GM18858 (cell line): ENCODE results near the gene GDPD3.

Experiments used
- ATAC-seq: cut with Tn5 transposase; IDR thresholded peaks from one replicate; pipeline ENCODE4 v1.9.1; 2021; ENCODE audit not compliant: unreplicated experiment

Gene GDPD3

DNA sequence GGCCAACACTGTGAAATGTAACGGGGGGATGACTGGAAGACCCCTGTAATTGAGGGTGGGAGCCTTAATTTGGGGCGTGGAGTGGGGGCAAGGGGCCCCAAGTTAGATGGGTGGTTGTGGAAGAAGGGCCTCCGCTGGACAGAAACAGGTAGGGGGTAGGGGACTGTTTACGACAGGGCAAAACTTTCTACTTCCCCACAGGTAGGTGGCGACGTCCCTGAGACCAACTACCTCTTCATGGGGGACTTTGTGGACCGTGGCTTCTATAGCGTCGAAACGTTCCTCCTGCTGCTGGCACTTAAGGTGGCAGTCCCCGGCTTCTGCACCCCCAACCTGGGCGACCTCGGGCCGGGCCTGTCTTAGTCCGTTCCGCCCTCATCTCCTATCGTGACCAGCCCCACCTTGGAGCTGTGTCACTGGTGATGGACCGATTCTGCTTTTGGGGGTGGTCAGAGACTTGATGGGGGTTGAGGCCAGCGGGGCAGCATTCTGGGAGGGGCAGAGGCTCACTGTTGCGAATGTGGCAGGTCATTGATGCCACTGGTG is 30.7 kb downstream of the GDPD3 start:
- ATAC-seq = no peak

DNA sequence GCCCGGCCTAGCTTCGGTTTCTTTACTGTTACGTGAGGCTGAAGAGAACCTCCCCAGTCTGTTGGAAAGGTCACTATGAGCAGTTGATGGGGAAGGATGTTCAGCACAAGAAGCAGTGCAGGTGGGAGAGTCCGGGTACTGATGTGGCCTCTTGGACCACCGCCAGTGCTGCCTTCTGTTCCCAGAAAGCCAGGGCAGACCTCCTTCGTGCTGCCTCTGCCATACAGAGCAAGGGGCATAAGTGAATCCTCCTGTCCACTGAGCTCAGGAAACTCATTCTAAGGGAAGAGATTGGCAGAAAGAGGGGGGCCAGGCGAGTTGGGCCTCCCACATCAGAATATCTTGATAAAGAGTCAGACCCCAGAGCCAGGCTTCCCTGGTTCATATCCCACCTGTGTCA is 33.9 kb downstream of the GDPD3 start:
- no peak for ATAC-seq

DNA sequence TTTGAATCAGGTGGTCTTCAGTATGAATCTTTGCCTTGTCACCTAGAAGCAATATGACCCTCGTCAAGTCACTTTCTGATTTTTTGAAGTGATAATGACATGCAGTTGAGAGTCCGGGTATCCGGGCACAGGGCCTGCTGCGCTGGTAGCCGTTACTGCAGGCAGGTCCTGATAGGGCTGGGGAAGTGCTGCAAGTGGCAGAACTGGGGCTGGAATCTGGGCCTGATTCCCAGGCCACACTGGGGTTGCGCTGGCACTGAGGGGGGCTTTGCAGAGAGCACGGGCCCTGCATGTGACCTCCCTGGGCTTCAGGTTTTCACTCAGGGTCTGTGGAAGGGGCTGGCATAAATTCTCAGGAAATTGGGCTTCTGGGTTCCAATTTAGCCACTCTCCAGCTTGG is 34.6 kb downstream of the GDPD3 start:
- ATAC-seq = no peak

DNA sequence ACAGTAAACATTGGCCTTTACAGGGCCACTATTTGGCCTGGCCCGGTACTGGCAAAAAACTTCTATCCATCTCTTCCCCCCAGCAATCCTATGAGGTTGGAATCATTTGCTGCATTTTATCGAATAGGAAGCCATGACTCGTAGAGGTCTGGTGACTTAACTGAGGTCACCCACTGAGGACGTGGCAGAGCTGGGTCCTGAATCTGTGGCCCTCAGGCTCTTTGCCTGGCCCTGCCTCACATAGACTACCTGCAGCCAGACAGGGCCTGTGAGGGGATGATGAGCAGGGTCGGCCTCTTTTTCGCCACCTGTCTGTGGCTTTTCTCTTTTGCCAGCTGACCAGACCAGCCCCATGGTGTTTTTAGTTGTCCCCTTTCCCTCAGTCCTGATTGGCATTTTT is 35.7 kb downstream of the GDPD3 start:
- no peak for ATAC-seq

DNA sequence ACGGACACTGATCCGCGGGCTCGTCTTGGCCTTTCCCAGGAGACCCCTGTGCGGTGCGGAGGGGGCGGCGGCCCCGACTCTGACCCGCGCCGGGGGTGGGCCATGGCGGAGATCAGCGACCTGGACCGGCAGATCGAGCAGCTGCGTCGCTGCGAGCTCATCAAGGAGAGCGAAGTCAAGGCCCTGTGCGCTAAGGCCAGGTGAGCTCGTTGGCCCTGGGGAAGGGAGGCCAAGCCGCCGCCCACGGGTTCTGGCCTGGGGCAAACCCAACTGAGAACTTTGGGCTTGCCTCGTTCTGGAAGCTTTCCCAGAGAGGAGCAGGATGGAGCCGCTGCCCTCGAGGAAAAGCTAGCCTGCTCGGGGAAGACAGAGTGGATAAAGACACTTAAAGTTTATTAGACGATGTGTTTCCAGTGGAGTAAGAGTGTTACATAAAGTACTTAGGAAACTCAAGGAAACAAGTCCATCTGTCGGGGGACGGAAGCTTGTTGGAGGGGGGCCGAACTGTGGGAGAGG is 37.0 kb downstream of the GDPD3 start:
- ATAC-seq = no peak

DNA sequence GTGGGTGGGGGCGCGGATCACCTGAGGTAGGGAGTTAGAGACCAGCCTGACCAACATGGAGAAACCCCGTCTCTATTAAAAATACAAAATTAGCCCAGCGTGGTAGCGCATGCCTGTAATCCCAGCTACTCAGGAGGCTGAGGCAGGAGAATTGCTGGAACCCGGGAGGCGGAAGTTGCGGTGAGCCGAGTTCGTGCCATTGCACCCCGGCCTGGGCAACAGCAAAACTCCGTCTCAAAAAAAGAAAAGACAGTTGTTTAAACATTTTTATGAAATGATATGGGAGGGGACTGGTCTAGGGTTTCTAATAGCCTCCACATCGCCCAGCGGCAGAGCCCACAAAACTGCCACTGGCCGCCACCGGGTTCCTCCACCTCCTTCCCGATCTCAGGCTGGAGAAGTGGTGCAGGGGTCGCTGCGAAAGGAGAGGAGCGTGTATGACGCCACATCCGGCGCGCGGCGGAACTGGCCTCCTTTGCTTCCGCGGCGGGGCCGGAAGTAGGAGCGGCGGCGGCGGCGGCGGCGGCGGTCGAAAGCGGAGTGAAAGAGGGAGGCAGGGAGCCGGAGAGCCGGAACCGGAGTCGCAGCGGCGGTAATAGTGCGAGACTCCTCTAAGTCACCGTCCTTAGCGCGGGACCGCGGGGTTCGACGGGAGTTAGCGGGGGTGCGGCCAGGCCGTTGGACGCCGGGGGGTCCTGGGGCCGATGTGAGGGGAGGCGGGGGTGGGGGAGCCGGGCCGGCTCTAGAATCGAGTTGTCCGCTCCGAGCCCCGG is 37.6 kb downstream of the GDPD3 start, which contains the start of gene PPP4C:
Gene PPP4C, plus strand, starts transcription at position 492 of the 773 bp plus-strand sequence. CDS start 384 bp downstream, outside the sequence.
- ATAC-seq = no peak

DNA sequence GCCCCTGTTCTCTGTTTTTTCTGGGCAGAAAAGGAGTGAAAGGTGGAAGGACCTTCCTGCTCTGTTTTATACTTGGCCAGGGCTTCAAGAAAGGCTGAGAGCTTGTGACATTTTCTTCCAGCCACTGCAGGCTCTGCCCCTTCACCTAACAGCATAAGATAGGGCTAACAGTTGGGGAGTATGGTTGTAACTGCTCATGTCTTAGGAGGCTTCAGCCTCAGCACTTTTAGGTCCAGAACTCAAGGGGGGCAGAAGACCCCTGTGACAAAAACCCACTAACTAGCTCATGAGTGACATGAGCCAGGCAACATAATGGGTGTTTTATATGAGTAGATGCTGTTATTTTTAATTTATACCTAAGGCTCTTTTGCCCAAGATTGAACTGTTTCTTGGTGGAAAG is 42.8 kb downstream of the GDPD3 start:
- no peak for ATAC-seq

DNA sequence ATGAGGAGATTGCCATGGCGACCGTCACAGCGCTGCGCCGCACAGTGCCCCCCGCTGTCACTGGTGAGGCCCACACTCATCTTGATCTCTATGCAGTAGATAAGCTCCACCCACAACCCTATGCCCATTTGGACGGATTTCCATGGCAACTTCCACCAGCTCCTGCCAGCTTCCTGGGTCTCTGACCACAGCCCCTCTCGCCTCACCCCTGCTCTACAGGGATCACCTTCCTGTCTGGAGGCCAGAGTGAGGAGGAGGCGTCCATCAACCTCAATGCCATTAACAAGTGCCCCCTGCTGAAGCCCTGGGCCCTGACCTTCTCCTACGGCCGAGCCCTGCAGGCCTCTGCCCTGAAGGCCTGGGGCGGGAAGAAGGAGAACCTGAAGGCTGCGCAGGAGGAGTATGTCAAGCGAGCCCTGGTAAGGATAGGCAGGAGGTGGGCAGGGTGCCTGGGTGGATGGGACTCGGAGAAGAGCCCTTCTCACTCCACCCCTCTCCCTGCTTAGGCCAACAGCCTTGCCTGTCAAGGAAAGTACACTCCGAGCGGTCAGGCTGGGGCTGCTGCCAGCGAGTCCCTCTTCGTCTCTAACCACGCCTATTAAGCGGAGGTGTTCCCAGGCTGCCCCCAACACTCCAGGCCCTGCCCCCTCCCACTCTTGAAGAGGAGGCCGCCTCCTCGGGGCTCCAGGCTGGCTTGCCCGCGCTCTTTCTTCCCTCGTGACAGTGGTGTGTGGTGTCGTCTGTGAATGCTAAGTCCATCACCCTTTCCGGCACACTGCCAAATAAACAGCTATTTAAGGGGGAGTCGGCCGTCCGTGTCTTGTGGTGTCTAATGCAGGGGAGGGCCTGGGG is 43.5 kb downstream of the GDPD3 start:
- no peak for ATAC-seq

DNA sequence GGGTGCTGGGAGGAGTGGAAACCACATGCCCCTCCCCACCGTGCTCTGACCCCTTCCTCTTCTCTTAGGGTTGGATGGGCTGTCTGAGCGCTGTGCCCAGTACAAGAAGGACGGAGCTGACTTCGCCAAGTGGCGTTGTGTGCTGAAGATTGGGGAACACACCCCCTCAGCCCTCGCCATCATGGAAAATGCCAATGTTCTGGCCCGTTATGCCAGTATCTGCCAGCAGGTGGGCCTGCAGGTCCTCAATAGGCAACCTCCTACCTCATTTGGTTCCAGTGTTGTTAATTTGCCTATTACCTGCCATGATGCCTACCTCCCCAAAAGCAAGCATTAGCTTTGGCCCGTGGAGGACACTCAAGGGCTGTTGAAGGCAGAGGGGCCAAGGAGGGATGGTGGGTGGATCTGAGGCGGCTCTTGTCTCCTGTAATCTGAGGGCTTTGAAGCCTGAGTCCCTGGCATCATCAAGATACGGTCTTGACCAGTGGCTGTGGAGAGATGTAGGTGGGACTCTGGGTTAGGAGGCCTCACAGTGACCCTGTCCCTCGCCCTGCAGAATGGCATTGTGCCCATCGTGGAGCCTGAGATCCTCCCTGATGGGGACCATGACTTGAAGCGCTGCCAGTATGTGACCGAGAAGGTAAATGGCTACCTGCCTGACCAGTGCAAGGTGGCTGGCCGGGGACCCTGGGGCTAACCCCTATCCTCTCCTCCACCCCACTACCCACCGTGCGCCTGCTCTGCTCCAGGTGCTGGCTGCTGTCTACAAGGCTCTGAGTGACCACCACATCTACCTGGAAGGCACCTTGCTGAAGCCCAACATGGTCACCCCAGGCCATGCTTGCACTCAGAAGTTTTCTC is 44.4 kb downstream of the GDPD3 start:
- no peak for ATAC-seq

DNA sequence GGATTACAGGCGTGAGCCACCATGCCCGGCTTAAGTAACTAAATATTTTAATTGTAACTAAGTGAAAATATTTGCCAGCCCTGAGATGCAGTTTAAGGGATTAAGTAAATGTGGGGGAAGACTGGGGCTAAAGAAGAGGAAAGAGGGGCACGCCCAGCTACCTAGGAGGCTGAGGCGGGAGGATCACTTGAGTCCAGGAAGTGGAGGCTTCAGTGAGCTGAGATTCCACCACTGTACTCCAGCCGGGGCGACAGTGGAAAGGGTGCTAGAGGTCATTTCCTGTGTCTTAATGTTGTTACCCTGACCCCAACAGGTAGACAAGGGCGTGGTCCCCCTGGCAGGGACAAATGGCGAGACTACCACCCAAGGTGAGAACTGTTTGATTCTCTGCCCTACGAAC is 45.0 kb downstream of the GDPD3 start:
- ATAC-seq = no peak

DNA sequence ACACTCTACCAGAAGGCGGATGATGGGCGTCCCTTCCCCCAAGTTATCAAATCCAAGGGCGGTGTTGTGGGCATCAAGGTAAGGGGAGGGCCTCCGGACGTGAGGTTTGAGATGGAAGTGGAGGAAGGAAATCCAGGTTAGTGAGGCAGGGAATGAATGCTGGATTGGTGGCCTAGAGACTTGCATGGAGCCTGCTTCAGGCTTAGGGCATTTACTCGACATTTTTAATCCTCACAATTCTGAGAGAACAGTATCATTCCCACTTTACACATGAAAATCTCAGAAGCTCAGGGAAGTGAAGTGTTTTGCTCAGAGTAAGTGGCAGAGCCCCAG is 45.8 kb downstream of the GDPD3 start:
- ATAC-seq = no peak

DNA sequence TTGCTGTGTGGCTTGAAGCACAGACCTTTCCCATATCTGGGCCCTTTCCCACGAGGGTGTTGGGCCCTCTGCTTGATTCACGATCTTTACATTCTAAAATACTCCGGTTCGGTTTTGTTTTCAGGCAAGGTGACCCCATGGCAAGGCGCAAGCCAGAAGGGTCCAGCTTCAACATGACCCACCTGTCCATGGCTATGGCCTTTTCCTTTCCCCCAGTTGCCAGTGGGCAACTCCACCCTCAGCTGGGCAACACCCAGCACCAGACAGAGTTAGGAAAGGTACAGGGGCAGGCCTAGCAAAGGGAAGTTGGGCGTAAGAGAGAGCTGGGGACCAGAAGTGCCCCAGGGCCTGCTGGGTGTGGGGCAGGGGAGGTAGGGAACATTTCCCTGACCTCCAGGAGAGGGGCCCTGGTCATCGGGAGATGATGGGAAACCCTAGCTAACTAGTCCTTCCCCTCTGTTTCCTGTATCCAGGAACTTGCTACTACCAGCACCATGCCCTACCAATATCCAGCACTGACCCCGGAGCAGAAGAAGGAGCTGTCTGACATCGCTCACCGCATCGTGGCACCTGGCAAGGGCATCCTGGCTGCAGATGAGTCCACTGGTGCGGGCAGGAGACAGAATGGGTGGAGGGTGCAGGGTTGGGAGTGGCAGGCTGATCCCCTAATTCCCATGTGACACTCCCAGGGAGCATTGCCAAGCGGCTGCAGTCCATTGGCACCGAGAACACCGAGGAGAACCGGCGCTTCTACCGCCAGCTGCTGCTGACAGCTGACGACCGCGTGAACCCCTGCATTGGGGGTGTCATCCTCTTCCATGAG is 46.4 kb downstream of the GDPD3 start:
- ATAC-seq = no peak

DNA sequence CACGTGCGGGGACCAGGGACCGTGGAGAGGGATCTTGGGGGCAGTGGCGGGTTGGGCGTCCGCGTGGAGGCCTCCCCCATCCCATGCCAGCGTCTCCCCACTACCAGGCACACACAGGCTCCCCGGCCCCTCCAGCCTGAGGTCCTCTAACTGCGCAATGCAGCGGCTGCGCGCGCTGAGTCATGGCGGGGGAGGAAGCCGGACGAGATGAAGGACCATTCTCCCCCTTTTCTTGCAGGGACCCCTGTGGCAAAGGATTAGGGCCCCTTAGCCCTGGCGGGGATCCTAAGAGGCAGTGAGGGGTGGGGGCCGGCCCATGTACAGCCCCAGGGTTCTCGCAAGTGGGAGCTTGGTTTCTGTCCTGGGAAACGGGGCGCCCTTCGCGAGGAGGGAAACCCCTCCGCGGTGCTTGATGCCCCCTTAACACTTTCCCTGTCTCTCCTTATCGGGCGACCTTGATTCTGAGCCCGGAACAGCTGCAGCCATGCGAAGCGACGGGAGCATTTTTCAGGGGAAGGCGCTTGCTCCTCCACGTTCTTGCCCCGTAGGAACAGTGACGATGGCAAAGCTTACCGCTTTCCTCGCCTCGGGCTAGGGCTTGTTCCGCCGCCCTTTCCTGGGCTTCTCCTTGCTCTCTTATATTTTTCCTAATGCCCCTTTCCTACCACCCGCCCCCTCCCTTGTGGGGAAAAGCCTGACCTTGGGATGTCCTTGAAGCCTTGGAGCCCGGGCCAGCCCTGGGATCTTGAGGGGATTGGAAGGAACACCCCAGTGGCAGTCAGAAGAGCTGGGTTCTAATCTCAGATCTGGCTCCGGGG is 47.2 kb downstream of the GDPD3 start:
- ATAC-seq = no peak

DNA sequence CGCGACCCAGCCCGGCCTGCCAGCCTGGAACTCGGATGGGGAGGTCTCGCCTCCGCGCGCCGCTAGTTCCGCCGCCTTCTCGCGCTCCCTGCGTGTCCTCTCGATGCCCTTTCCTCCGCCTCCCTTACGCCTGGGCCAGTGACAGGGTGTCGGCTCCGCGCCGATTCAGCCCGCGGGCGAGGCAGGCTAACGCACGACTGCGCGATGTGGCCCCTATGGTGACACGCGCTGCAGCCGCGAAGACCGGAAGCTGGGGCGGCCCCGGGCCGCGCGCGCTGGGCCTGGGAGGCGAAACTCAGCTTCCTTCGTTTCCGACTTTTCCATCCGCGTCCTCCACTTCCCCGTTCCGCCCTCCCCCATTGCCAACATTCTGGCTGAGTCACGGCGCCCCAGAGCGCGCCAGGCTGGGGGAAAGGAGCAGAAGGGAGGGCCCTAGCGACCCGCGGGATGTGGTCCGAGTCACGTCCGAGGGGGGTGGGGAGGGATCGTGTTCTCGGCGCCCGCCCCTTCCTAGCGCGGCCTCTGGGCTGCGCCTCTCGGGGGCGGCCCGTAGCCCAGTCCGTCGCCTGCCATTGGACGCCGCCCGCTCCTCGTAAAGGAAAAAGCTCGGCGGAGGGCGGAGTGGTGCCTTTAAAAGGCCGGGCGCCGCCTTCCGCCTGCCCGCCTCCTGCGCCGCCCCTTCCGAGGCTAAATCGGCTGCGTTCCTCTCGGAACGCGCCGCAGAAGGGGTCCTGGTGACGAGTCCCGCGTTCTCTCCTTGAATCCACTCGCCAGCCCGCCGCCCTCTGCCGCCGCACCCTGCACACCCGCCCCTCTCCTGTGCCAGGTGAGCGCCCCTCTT is 48.0 kb downstream of the GDPD3 start, which contains the start of gene ALDOA:
Gene ALDOA, plus strand, starts transcription at position 659 of the 841 bp plus-strand sequence. CDS start 1,138 bp downstream, outside the sequence.
- peak; percentile 53 for ATAC-seq

DNA sequence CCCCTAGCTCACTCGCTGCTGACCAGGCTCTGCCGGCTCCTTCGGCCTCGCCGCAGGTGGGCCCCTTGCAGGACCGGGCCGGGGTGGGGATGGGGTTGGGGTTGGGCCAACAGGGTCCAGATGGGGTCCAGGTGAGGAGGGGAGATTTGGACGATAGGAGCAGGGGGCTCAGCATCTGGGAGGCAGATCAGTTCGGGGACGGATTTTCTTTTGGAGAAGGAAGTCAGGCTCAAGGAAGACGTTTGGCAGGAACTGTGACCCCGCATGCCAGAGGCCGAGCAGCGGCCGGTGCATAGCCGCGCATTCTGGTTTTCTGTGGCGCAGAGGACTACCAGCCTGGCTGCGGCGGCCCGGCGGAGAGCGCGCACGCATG is 48.6 kb downstream of the GDPD3 start:
- no peak for ATAC-seq

DNA sequence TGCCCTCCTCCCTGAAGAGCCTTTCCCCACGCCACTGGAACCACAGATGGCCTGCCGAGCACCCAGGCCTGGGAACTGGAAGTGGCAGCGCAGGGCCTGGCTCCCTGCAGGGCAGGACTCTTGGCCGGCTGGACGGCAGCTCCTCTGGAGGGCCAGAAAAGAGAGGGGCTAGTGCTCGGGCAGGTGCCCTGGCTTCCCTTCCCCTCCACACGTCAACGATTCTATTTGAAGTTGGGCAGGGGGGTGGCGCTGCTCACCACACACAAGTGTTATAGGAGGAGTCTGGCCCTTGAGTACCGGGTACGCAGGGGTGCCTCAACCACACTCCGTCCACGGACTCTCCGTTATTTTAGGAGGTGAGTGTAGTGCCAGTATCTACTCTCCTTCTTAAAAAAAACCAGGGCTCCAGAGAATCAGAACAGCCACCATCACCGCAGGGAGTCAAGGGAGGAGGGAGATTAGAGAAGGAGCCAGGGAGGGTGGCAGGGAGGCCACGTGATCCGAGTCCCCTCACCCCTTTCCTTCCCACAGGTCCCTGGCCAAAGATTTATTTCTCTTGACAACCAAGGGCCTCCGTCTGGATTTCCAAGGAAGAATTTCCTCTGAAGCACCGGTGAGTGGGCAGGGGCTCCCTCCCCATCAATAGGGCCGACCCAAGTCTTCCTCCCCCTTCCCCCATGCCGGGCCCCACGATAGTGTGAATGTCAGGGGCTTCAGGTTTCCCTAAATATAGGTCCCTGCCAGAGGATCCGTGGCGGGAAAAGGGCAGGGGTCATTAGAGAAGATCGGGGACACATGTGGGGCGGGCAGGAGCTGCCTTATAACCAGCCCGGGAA is 49.2 kb downstream of the GDPD3 start:
- ATAC-seq = no peak

DNA sequence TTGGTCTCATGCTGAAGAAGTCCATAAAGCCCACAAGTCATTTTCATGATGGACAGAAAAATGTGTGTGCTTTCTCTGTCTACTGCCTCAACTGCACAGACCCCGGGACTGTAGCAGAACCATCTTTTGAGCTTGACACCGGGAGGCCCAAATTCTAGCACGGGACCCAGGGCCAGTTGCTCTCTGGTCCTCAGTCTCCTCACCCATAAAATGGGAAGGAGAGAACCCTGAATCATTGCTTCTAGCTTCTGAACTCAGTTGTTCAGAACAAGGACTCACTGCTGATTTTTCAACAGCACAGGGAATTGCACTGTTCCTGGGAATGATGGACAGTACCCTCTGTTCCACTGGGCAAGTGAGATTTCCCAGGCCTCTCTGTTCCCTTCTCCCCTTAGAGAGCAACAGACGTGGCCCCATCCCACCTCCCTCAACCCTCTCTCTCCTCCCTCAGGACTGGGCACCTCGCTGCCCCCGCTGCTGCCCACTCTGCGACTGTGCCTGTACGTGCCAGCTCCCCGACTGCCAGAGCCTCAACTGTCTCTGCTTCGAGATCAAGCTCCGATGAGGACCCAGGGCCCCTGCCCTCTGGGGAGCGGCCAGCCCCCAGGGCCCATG is 50.0 kb downstream of the GDPD3 start:
- no peak for ATAC-seq
